ENCODE results near the gene GTF2A1.
"Not testable (repeated sequence)": the region's sequence is repeated elsewhere in the genome, so short reads cannot be mapped to it uniquely, and the experiment has no call there.

GTF2A1 gene

DNA sequence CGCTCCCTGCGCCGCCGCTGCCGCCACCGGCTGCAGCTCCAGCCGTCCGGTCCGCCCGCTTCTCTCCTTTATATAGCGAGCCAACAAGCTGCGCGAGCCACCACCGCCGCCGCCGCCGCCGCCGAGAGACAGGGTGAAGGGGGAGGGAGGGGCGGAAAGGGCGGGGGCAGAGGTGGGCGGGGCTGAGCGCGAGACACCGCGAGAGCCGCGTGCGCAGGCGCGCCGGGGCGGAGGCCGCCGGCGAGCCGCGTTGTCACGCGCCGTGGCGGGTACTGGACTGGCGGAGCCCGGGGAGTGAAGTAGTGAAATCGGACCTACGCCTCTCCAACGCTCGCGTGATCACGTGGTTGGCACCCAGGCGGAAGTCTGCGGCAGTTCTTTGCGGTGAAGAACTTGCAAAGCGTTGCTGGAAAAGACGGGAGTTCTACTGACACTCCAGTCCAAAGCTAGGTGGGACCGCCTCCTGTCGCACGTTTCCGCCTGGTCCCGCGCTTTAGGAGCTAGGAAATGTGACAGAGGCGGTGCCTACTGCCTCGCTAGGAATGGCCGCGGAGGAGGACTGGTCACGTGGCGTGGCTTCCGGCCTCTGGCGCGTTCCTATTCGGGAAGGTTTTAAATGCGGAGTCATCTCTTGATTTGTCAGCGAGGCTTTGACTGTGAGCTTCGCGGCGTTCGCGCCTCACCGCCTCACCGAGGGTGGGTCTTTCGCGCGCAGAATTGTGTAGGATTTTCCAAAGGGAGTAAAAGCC is at the start of gene GTF2A1:
GTF2A1 (minus strand) TSS at position 130 of the 749 bp plus-strand sequence. CDS start 441 bp downstream, outside the sequence.
- DNase-seq = peak; percentile 92

DNA sequence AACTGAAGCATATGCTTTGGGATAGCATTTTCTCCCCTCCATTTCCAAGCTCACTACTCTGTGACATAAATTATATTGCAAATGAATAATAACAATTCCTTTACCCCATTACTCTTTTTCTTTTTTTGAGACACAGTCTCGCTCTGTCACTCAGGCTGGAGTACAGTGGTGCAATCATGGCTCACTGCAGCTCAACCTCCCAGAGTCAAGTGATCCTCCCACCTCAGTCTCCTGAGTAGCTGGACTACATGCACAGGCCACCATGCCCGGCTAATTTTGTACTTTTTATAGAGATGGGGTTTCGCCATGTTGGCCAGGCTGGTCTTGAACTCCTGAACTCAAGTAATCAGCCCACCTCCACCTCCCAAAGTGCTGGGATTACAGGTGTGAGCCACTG is 49.2 kb upstream of the GTF2A1 start:
- DNase-seq = no peak

DNA sequence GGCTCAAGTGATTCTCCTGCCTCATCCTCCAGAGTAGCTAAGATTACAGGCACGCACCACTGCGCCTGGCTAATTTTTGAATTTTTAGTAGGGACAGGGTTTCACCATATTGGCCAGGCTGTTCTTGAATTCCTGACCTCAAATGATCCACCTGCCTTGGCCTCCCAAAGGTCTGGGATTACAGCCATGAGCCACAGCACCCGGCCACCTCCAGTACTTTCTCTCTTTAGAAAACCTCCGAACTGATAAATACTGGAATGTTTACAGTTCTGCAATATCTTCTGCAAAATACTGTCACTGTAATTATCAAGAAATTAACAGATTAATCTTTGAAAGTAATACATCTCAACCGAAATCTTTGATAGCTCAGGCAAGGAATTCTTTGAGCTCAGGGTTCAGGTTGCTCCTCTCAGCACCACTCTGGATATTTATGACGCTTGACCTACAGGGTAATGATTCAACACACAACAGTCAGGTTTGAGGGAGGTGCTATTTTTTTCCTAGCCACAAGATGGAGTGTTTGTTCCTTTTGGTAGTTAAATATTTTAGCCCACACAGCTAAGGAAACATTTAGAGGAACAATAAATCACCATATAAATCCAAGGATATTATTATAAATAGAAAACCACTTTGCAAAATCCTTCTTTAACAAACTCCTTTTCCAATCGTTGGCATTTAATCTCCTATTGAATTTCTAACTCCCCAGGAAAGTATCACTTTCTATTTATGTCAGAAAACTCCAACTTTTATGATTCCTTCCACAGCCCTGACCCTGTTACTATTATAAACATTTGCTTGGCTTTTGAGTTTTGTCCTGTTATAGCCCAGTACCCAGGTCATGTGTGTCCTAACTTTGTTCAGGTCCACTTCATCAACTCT is 48.6 kb upstream of the GTF2A1 start:
- DNase-seq = peak; percentile 73

DNA sequence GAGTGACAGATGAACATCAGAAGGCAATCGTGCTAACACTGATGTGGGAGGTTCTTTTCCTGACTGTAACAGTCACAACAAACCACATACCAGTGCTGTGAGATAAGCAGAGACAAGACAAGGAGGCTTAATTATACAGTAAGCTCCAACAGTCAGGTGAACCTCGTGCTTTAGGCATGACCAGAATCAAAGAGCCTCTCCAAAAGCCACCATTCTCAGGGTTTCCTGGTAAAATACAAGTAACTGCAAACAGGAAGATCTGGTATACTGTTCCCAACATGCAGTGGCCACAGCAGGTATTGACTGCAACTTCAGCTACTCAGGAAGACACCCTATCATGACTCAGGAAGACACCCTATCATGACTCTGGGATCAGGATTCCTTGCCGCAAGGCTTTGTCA is 47.3 kb upstream of the GTF2A1 start:
- DNase-seq = peak; percentile 2

DNA sequence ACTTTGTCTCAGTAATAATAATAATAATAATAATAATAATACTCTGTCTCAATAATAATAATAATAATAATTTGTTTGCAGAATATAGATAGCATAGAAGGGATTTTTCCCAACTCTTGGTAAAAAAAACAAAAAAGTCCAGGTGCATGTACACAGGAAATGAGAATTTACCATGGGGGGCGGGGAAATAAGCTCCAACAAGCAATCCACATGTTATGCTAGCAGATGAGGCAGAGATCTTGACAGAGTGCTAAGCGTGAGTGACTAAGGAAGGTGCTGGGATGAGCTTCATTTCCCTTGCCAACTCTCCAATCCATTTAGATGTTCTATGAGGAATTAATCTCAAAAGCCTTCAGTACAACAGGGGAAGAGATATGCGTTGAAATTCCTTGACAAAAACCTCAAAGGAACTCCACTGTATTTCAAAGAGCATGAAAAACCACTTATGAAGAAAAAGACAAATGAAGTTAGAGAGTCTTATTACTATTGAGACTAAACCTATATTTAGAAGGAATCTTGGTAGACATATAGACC is 44.9 kb upstream of the GTF2A1 start:
- DNase-seq = no peak

DNA sequence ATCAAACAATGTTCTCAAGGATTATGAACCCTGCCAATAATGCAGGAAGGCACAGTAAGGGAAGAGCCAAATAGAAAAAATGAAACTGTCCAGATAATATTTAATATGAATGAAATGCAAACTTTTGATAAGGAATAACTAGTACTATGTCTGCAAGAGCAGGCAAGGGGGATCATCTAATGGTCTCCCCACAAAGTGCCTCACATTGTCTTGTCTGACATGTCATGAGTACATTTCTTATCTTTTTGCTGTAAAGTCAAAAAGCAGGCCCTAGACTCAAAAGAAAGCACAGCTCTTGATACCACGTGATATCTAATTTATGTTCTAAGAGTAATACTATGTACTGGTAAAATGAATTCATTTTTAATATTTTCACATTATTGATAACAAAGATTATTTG is 43.9 kb upstream of the GTF2A1 start:
- no peak for DNase-seq

DNA sequence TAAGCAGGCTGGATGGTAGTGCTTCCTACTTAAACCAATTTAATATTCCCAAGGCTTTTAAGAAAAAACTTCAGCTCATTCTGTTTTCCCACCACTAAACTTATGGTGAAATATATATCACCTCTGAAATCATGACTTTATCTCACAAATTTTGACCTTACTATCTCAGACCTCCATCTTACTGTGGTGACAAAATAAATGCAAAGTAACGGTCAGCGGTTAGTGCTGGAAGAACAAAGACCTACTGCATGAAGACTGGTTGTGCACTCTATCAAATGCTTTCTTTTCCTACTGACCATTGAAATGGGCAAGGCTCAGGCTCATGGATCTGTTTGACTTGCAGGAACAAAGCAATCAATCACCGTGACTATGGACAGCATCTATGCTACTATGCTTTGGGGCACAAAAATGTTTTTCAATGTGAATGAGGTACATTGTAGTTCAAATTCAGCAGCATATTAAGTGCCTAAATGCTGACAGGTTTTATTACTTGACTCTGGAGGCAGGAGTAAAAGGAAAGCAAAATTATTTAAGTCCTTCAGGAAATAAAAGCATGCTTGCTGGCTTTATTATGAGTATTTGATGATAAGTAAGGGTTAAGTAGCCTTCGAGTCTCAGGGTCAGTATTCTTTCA is 43.1 kb upstream of the GTF2A1 start:
- no peak for DNase-seq

DNA sequence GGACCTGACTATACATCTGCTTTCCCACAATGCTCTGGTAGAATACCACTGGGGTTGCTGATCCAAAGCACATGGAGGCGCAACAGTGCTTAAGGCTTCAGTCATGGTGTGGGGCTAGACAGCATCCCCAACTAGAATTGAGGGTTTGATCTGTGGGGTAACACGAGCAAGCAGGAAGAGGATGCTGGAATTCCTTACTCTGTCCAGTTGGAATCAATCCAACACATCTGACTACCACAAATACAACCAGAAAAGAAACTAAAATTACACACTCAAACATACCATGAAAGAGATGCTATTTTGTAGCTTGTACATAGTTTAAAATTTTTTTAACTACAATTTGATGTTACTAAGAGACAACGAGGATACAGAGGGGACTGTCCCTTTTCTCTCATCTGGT is 40.4 kb upstream of the GTF2A1 start:
- DNase-seq = no peak

DNA sequence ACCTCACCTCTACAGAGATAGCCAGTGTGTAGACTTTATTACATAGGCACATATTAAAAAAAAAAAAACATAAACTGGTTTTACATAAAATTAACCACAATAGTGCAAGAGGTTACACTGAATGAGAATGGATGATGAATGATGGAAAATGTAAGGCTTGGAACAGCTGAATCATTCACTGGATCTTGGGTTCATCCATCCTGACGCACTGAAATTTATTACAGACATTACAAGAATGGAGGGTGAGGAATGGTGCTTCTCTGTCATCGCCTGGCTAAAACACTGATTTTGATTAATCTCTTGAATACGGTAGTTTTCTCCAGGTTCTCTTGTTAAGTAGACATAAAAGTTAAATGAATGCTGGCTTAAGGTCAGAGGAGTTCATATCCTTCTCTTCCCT is 40.0 kb upstream of the GTF2A1 start:
- no peak for DNase-seq

DNA sequence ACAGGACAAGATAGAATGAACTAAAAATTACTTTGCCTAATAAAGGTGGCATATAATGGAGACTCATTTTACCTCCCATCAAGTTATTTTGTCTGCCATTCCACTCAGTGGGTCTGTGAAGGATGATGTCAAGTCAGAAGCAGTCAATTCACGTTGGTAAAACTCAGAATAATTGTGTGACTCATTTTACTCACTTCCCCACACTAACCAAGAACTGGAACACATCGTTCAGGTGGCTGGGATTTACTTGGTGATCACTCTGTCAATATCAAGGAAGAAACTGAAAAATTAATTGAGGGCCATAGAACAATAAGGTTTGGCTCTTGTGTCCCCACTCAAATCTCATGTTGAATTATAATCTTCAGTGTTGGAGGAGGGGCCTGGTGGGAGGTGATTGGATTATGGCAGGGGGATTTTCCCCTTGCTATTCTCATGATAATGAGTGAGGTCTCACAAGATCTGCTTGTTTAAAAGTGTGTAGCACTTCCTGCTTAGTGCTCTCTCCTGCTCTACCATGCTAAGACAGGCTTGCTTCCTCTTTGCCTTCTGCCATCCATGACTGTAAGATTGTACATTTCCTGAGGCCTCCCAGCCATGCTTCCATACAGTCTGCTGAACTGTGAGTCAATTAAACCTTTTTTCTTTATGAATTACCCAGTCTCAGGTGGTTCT is 35.7 kb upstream of the GTF2A1 start:
- DNase-seq = peak; percentile 3

DNA sequence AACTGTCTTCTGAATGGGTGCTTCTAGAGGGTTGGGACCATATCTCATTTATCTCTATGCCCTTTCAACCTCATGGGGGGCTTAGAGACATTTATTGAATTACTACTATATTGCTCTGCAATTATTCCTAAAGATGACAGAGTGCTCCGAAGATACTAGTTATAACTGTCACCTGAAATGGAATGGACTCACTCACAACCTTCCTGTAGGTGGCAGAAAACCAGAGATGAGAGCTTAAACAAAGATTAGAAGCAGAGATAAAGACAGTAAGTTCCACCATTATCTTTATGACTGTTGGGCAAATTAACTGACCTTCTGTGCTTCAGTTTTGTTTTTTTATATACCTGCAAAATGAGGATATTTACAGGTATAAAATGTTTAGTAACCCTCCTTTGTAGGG is 31.5 kb upstream of the GTF2A1 start:
- DNase-seq = peak; percentile 7

DNA sequence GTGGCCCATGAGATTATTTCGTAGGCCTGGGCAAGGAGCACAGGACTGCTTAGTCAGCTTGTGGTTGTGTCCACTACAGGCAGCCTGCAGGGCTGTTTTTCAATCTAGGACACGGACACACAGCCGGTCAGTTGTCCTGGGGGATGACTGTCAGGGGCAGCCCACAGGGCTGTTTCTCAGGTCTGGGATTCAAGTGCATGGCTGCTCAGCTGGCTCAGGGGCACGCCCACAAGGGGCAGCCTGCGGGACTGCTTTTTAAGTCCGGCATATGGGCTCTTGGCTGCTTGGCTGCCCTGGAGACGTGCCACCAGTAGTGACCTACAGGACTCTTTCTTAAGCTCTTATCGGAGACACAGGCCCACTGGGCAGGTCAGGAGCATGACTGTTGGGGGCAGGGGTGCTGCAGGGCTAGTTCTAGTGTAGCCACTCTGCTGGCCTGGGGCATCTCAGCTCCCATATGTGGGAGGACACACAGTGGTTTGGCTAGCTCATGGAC is 26.6 kb upstream of the GTF2A1 start:
- no peak for DNase-seq

DNA sequence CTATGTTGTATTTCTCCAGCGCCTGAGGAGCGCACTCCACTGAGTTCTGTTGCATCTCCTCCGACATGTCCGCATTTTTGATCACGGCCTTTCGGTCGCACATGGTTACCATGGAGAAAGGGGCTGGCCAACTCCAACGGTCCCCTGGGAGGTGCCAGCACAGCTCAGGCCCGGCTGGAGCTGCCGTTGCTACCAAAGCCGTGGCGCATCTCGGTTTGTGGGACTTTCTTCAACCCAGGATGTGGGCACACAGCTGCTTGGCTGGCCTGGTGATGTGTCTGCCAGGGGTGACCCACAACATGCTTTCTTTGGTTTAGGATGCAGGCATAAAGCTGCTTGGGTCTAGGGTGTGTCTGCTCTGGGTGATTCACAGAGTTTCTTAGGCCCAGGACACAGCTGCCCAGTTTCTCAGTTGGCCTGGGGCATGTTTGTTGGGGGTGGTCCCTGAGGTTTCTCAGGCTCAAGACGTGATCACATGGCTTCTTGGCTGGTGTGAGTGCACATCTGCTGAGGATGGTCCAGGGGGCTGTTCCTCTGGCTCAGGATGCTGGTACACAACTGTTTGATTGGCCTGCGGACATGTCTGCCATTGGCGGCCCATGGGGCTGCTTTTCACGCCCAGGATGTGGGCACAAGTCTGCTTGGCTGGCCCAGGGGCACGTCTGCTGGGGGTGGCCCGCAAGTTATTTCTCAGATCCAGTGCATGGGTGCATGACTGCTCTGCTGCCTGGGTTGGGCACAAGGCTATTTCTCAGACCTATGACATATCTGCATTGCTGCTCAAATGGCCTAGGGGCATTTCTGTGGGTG is 25.9 kb upstream of the GTF2A1 start:
- no peak for DNase-seq

DNA sequence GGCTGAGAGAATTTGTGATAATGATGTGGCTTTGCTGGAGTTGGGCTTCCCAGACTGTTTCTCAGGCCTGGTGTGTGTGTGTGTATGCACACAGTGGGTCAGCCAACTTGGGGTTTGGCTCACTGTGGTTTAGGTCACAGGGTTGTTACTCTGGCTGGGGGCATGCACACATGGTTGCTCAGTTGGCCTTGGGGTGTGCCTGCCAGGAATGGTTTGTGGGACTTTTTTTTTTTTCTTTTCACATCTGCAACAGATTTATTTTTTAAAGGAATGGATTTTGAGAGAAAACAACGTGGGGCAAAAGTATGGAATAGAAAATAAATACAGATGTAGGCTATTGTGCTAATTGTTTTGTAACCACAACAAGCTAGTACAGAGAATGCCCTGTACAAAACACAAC is 25.0 kb upstream of the GTF2A1 start:
- no peak for DNase-seq

DNA sequence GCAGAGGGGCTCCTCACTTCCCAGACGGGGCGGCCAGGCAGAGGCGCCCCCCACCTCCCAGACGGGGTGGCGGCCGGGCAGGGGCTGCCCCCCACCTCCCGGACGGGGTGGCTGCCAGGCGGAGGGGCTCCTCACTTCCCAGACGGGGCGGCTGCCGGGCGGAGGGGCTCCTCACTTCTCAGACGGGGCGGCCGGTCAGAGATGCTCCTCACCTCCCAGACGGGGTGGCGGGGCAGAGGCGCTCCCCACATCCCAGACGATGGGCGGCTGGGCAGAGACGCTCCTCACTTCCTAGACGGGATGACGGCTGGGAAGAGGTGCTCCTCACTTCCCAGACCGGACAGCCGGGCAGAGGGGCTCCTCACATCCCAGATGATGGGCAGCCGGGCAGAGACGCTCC is 23.7 kb upstream of the GTF2A1 start:
- not testable (repeated sequence) for DNase-seq

DNA sequence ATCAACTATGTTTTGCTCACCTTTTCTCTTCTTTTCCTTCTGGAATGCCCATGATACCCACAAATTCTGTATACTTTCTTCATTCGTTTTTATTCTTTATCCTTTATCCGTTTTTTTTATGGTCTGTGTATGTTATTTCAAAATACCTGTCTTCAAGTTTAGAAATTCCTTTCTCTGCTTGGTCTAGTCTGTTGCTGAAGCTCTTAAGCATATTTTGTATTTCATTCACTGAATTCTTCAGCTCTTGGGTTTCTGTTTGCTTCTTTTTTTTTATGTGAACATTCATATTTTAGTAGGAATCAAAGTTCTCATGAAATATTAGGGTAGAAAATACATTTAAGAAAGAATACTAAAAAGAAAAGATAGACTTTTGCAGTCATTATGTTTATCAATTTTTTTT is 22.7 kb upstream of the GTF2A1 start:
- DNase-seq = no peak

DNA sequence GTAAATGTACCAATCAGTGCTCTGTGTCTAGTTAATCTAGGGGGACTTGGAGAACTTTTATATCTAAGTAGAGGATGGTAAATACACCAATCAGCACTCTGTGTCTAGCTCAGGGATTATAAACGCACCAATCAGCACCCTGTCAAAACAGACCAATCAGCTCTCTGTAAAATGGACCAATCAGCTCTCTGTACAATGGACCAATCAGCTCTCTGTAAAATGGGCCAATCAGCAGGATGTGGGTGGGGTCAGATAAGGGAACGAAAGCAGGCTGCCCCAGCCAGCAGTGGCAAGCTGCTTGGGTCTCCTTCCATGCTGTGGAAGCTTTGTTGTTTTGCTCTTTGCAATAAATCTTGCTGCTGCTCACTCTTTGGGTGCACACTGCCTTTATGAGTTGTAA is 16.1 kb upstream of the GTF2A1 start:
- not testable (repeated sequence) for DNase-seq

DNA sequence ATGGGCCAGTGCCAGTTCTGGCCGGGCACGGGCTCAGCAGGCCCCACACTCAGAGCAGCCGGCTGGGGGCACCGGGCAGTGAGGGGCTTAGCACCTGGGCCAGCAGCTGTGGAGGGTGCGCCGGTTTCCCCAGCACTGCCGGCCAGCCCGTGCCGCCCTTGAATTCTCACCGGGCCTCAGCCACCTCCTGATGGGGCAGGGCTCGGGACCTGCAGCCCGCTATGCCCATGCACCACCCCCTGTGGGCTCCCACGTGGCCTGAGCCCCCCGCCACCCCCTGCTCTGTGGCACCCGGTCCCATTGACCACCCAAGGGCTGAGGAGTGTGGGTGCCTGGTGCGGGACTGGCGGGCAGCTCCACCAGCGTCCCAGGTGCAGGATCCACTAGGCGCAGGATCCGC is 15.4 kb upstream of the GTF2A1 start:
- DNase-seq = no peak

DNA sequence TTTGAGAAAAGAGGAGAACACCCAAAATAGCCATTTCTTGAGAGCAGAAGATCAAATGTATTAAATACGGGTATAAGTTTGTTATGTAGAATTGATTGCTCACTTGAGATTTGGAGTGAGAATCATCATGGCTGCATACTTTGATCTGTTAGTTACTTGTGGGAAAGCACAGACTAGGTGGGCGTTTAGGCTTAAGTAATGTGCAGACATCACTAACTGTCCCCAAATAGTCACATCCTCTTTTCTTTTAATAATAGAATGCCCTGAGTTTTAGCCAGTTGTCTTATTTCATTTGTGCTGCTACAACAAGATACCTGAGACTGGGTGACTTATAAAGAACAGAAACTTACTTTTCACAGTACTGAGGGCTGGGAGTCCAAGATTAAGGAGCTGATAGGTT is 14.3 kb upstream of the GTF2A1 start:
- DNase-seq = no peak

DNA sequence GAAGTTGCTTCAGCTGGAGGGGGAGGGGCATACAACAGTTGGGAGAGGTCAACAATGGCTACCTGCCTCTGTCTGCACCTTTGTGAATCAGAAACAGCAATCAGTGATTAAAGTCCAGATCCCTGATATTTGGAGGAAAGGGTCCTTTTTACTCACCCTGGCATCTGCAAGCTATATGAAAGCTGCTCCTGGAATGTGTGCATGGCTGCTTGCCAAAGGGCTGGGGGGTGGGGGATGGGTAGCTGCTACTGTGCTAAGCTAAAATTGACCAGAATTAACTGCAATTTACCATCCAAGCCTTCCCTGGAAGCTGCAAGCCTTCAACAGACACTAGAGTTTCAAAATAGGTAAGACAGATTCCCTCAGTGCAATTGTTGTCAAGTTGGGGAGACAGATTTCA is 13.5 kb upstream of the GTF2A1 start:
- DNase-seq = no peak

DNA sequence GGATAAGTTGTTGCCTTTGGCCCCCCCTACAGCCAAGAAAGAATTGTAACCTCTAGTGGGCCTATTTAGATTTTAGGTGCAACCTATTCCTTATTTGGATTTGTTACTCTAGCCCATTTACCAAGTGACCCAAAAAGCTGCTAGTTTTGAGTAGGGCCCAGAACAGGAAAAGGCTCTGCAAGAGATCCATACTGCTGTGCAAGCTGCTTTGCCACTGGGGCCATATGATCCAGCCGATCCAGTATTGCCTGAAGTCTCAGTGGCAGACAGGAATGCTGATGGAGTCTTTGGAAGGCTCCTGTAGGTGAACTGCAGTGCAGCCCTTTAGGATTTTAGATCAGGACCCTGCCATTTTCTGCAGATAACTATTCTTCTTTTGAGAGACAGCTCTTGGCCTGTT is 12.9 kb upstream of the GTF2A1 start:
- DNase-seq = no peak

DNA sequence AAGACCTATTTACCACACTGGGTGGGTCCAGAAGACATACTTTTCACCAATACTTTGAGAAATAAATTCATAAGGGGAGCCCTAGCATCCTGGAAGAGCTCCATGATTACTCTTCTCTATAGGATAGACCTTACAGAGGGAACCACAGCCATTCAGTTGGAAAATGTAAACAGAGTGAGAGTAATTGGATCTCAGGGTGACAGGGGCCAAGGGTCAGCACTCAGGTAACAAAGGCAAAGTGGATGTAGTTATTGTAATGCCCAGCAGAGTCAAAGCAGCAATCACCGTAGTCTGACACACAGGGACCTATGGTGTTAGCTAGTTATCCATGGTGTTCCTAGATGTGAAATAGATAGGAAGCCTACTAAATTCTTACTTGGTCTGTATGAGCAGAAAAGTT is 10.8 kb upstream of the GTF2A1 start:
- peak; percentile 48 for DNase-seq

Measured in DMS53 (cell line).